HT-29 (cell line): Measurements from ENCODE around the gene EIF4G2. TPM values are rescaled to one million over a fixed set of nuclear protein-coding genes. Genes with fewer than 3 reads are reported as not detected.

Experiments used
- DNase-seq: peaks from one replicate; pipeline ENCODE4 v3.0.0-alpha.2; 2015; ENCODE audit warnings: low spot score
- total RNA-seq: library from RNA; depleted of rRNA; stranded (reverse); fragments of >200 nt; shearing (Covaris generic); gene quantifications from 2 replicates; pipeline ENCODE4 v1.2.3, GENCODE V29; 2014

Gene EIF4G2
- total RNA-seq, 1 experiment from 2014 or later: 533 TPM

- DNase-seq: peak; percentile 72
These were observed 841 bp upstream of the EIF4G2 start for GRCh38 chr11:10809373-10810160.

DNA sequence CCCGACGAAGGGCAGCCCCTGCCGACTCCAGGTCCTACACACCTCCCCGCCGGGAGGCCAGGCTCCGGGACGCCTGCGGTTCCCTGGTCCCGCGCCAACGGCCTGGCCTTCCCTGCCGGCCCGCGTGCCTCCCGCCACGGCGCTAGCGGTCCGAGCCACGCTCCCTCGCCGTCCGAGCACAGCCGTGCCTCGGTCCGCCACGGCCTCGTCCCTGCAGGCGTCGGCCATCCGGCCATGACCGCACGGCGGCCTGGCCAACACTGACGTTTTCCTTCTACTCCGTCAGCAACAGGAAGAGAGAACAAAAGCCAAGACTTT lies 532 bp downstream of the EIF4G2 start:
- DNase-seq: no peak

DNA sequence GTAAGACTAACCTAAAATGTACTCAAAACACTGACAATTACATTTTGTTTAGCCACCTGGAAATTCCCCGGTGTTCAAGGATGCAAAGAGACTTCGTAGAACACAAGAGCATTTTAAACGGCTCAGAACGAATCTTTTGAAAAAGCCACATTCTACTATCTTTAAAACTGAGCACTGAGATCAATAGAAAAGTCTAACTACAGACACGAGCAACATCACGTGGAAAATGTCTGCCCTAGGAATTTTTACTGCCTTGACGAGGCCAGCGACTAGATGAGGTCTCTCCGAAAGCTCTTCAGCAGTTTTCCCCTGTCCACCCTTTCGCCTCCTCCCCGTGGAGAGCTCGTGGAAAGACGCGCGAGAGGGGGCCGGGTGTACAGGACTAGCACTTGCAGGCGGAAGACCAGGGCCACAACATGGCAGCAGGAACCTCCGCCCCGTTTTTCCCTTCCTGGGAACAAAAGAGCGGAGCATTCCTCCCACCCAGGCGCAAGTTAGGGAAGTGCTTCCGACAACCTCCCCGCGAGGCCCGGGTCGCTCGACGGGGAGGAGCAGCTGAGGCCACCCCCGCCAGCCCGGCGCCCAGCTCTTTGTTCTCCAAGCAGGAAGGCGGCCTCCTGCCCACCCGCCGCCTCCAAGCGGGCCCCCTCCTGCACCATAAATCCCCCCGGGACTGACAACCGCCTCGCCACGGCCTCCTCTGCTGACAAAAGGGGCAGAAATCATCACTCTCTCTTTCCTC lies 1.1 kb downstream of the EIF4G2 start:
- peak; percentile 61 for DNase-seq

GRCh38 chr11:10806206-10806605 lies 2.5 kb downstream of the EIF4G2 start:
- no peak for DNase-seq

DNA sequence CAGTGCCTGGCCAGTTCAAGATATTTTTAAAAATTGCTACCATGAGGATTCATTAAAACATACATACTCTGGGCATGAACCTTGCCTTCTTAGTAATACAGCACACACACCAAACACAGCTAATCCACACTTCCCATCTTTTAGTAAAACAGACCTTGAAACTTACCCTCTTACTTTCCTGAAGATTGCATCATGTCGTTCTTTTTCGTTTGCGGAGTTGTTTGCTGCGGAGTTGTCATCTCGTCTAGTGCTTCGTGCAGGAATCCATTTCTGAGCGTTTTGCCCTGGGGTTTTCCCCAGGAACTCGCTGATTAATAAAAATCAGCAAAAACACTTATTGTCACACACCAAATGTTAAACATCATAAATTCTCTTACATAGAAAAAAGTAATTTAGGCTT lies 3.0 kb downstream of the EIF4G2 start:
- no peak for DNase-seq

GRCh38 chr11:10803676-10804075 lies 5.0 kb downstream of the EIF4G2 start:
- no peak for DNase-seq

DNA sequence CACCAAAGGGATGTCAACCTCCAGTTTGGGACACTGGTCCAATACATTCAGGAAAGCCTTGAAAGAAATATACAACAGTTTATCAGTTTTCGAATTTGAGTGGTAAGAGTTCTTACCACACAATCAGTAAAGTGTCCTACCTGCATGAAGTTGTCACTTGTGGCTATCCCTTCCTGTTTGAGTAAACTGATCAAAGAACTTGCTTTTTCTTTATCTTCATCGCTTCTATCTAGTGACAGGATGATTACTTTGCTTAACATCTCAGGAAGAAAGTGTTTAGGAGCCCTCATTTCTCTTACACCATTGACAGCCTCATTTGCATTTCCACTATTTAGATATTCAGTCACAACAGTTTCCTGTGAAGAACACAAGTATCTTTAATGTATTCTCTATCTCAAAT lies 8.4 kb downstream of the EIF4G2 start:
- DNase-seq: no peak

- DNase-seq: no peak
These were observed 10.3 kb downstream of the EIF4G2 start for GRCh38 chr11:10798330-10798928.

- no peak for DNase-seq
These were observed 11.2 kb downstream of the EIF4G2 start for GRCh38 chr11:10797531-10797930.

DNA sequence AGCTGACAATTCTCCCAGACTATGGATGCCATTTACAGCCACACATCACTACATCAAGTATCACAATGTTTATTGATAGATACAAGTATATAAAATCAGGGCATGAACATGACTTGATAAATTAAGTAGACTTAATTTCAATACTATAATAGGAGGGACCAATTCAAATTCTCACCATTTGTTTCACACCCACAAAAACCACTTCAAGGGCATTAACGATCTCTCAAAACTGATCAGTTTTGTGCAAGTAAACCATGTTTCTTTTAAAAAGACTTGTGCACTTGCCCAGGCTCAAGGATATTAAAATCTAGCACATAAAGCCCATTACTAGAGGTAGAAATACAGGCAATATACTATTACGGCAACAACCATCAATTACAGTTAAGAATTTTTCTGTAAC lies 11.7 kb downstream of the EIF4G2 start:
- DNase-seq: no peak

- no peak for DNase-seq
These were observed 12.5 kb downstream of the EIF4G2 start for GRCh38 chr11:10796191-10796590.

DNA sequence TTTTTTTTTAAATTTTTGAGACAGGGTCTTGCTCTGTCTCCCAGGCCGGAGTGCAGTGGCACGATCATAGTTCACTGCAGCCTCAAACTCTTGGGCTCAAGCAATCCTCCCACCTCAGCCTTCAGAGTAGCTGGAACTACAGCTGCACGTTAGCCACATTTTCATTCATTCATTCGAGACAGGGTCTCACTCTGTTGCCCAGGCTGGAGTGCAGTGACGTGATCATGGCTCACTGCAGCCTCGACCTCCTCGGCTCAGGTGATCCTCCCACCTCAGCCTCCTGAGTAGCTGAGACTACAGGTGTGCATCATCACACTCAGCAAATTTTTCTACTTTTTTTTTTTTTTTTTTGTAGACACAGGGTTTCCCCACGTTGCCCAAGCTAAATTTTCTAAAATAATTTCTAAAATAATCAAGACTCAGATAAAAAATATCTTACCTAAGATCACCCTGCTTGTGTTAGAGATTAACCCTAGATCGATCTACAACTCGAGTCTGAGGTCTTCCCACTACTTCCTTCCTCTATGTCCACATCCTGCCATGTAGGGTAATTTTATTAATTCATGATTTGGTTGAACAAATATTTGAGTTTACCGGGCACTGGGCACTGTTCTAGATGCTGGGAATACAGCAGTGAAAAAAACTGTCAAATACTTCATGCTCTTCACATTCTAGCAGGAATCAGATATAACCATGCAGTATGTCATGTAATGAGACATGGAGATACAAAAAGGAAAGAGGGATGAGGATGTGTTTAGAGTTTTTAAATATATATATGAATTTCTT lies 15.1 kb downstream of the EIF4G2 start:
- no peak for DNase-seq

DNA sequence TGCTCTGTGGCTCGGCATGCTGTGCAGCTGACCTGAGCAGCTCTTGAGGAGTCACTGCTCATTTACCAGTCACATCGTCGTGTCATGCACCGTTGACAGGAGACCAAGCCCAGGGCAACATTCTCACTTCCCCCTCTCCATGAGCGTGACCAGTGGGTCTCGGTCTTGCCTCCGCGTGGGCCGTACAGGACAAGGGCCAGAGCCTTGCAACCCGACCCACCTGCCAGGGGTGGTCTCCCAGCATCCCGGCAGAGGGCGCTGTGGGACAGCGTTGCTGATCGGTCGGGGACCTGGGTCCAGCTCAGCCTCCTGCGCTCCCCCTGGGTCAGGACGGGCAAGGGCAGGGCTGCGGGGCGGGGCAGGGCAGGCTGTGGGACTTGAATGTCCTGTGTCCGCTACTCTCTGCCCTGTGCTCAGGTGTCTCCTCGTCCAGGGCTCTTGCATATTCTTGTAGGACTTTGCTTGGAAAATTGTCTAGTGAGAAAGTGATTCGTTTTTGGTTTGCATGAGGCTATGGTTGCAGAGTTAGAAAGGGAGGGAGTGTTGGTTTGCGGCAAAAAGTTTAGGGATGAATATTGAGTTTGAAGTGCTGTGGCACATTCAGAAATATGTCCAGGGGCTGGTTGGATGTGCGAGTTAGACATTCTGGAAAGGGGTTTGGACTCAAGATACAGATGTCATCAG lies 16.2 kb downstream of the EIF4G2 start:
- DNase-seq: peak; percentile 97

DNA sequence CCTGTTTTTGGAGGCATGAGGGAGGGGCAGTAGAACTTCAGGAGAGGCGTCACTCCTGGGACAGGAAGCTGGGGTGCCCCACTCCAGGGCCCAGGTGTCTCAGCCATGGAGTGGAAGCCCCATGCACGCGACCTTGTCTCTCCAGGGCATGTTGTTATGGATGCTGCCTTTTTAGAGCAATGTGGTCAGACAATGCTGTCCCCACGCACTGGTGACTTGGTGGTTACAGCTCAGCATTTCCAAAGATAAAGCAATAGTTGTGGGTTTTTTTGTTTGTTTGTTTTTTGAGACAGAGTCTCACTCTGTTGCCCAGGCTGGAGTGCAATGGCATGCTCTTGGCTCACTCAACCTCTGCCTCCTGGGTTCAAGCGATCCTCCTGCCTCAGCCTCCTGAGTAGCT lies 22.3 kb downstream of the EIF4G2 start:
- no peak for DNase-seq

- DNase-seq: no peak
These were observed 23.6 kb downstream of the EIF4G2 start for GRCh38 chr11:10785146-10785474.

DNA sequence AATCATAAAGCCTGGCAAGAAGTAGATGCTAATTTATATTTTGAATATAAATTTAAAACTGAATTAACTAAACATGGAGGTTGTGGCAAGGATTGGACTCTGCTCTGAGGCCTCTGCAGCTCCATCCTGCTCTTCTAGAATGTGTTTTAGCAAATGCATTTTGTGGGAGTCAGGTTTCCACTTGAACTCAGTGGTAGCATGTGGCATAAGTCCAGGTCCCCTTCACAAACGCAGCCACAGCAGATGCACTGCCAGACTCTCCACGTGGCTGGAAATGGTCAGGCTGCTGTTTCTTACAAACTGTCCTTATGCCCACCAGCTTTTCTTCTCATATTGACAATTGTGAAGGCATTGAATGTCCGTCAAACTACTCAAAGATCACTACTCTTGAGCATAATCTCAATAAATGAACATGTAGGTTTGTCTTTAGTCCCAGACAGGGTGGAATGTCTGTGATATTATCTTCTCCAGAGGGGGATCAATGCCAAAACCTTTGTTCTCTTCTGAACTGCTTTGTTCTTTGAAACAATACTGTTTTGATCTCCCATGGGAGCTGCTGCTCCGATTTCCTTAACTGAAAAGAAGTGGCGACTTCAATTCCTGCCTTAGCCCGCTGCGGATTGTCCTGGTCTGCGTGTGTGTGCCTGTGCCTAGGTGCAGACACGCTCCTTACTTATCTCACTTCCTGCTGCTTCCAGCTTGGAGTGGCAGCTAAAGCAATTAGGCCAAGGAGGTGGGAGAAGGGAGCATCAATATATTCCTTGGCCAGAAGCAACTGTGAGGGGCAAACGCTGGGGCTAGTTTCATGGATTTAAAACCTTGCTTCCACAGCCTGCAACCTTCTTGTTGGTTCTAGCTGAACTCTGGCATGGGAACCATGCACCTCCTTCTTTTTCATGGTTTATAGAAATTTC lies 24.2 kb downstream of the EIF4G2 start:
- no peak for DNase-seq

GRCh38 chr11:10780040-10780439 lies 28.7 kb downstream of the EIF4G2 start:
- DNase-seq: no peak

- DNase-seq: no peak
These were observed 29.6 kb downstream of the EIF4G2 start for GRCh38 chr11:10779086-10779485.

GRCh38 chr11:10778217-10778970 lies 30.3 kb downstream of the EIF4G2 start:
- no peak for DNase-seq

- DNase-seq: no peak
These were observed 30.9 kb downstream of the EIF4G2 start for GRCh38 chr11:10777806-10778205.
